ENCODE data around the gene ADAMTSL2. TPM values are rescaled to one million over a fixed set of nuclear protein-coding genes. Genes with fewer than 3 reads are reported as not detected.

The ADAMTSL2 gene
- polyA plus RNA-seq, 1 donor (not counting 4 experiments of a cell fraction or from before 2014, with no cell fraction given): not detected

- H3K4me1 ChIP-seq (ENCODE audit: control insufficient read depth, extremely low read depth, insufficient read depth, low read length): no peaks in the 10 kb centered on the region
- H3K4me2 ChIP-seq (ENCODE audit: control insufficient read depth, extremely low read depth, insufficient read depth, low read depth, low read length): no peak overlapping the region
- dilution Hi-C loops (cut with MboI; ENCODE audit: extremely low pct_ligation_motif_present, low sequenced_read_pairs): no loop called here
- FAIRE-seq (no peak), DNase-seq (ENCODE audit: low read depth, low spot score) (no peak)
- H3K27me3 ChIP-seq (ENCODE audit: control insufficient read depth, extremely low read depth, insufficient read depth, low read length): peaks cover 7% of the 10 kb centered on the region
- no peak overlapping the region for H3K9ac ChIP-seq (ENCODE audit: control insufficient read depth, extremely low read depth, insufficient read depth, low read length)
- H3K36me3 ChIP-seq (ENCODE audit: control insufficient read depth in 2 of 2, extremely low read depth in 1 of 2, insufficient read depth in 2 of 2, low read length in 2 of 2): no peaks in the 10 kb centered on the region
- no peaks in the 10 kb centered on the region for H3K79me2 ChIP-seq (ENCODE audit: control insufficient read depth, insufficient read depth, low read length)
- no peaks in the 10 kb centered on the region for H3K9me3 ChIP-seq (ENCODE audit: control insufficient read depth, low read depth, low read length)
- H3K27ac ChIP-seq (ENCODE audit: control insufficient read depth, insufficient read depth, low read length): no peak overlapping the region
- no peak for TF ChIP-seq EZH2 (IDR thresholded peaks at IDR 0.05; ENCODE audit: low read length)
- TF ChIP-seq CTCF (optimal IDR thresholded peaks at IDR 0.05 in 1 of 3, IDR thresholded peaks at IDR 0.05 in 1 of 3, conservative IDR thresholded peaks at IDR 0.05 in 1 of 3; ENCODE audit: extremely low read depth in 1 of 3, insufficient read depth in 2 of 3, low read length in 3 of 3): no peak
- H2AFZ ChIP-seq (ENCODE audit: control insufficient read depth, low read length): no peak overlapping the region
- H3K4me3 ChIP-seq (ENCODE audit: control insufficient read depth in 2 of 3, extremely low read depth in 1 of 3, insufficient read depth in 2 of 3, low read depth in 1 of 3, low read length in 3 of 3): no peak overlapping the region
- no peaks in the 10 kb centered on the region for H3K9me1 ChIP-seq (ENCODE audit: control insufficient read depth, extremely low read depth, insufficient read depth, low read length)
- H4K20me1 ChIP-seq (ENCODE audit: control insufficient read depth, extremely low read depth, insufficient read depth, low read length): no peaks in the 10 kb centered on the region
Measured at GRCh38 chr9:133545494-133546286, 11.2 kb downstream of the ADAMTSL2 start.

- Histone ChIP-seq H3K4me2 (ENCODE audit: control insufficient read depth, extremely low read depth, insufficient read depth, low read depth, low read length) (no peak overlapping the region), H3K27ac (ENCODE audit: control insufficient read depth, insufficient read depth, low read length) (no peak overlapping the region), H3K27me3 (ENCODE audit: control insufficient read depth, extremely low read depth, insufficient read depth, low read length) (peaks cover 7% of the 10 kb centered on the region), H3K9me1 (ENCODE audit: control insufficient read depth, extremely low read depth, insufficient read depth, low read length) (no peaks in the 10 kb centered on the region), H3K36me3 (ENCODE audit: control insufficient read depth in 2 of 2, extremely low read depth in 1 of 2, insufficient read depth in 2 of 2, low read length in 2 of 2) (no peaks in the 10 kb centered on the region), H3K4me1 (ENCODE audit: control insufficient read depth, extremely low read depth, insufficient read depth, low read length) (no peaks in the 10 kb centered on the region), H3K9ac (ENCODE audit: control insufficient read depth, extremely low read depth, insufficient read depth, low read length) (no peak overlapping the region), H2AFZ (ENCODE audit: control insufficient read depth, low read length) (no peak overlapping the region), H4K20me1 (ENCODE audit: control insufficient read depth, extremely low read depth, insufficient read depth, low read length) (no peaks in the 10 kb centered on the region), H3K9me3 (ENCODE audit: control insufficient read depth, low read depth, low read length) (no peaks in the 10 kb centered on the region), H3K79me2 (ENCODE audit: control insufficient read depth, insufficient read depth, low read length) (no peaks in the 10 kb centered on the region), H3K4me3 (ENCODE audit: control insufficient read depth in 2 of 3, extremely low read depth in 1 of 3, insufficient read depth in 2 of 3, low read depth in 1 of 3, low read length in 3 of 3) (no peak overlapping the region)
- DNase-seq (ENCODE audit: low read depth, low spot score) (no peak), FAIRE-seq (no peak)
- no peak for TF ChIP-seq CTCF (optimal IDR thresholded peaks at IDR 0.05 in 1 of 3, IDR thresholded peaks at IDR 0.05 in 1 of 3, conservative IDR thresholded peaks at IDR 0.05 in 1 of 3; ENCODE audit: extremely low read depth in 1 of 3, insufficient read depth in 2 of 3, low read length in 3 of 3)
- dilution Hi-C loops (cut with MboI; ENCODE audit: extremely low pct_ligation_motif_present, low sequenced_read_pairs): no loop called here
Measured at GRCh38 chr9:133546287-133546680, 11.8 kb downstream of the ADAMTSL2 start.
